IMR-90 (cell line): ENCODE data around the gene CYP39A1. TPM values are rescaled to one million over a fixed set of nuclear protein-coding genes. Genes with fewer than 3 reads are reported as not detected.

ENCODE experiments used
- ATAC-seq: fragments of 200-7000 bp; cut with Tn5 transposase; 2 replicates; pipeline ENCODE4 v1.9.1; 2020; ENCODE audit warnings: low read depth, mild to moderate bottlenecking, moderate library complexity
- BruUV-seq: library from RNA; stranded (reverse); fragments of 400-500 nt; replicated peaks from 2 replicates; lab custom pipeline; 2021; lab: Mats Ljungman, UMichigan
- CTCF ChIA-PET: fragments of 300-600 bp; formaldehyde crosslinking; extraction: SDS; loops from one replicate; lab custom pipeline; 2021; ENCODE audit warnings: antibody characterized with exemption; lab: Yijun Ruan, JAX
- POLR2A ChIA-PET: fragments of 300-600 bp; sonication (Branson Sonifier 250); formaldehyde crosslinking; loops from one replicate; lab custom pipeline; 2022; ENCODE audit warnings: antibody characterized with exemption; ENCODE audit not compliant: unreplicated experiment; lab: Charles Lee
- DNase-seq: peaks from one replicate; pipeline ENCODE4 v3.0.0; 2013
- H2AFZ ChIP-seq: replicated peaks from 2 replicates; pipeline ENCODE3; 2013; ENCODE audit warnings: low read length, mild to moderate bottlenecking; ENCODE audit not compliant: poor library complexity
- H2AK5ac ChIP-seq: 2 replicates; pipeline ENCODE4 v1.6.1; 2013; ENCODE audit warnings: low read depth, low read length, inconsistent platforms
- H2AK9ac ChIP-seq: replicated peaks from 2 replicates; pipeline ENCODE3; 2013; ENCODE audit warnings: mild to moderate bottlenecking, low read depth, low read length, moderate library complexity; ENCODE audit not compliant: poor library complexity
- H2BK120ac ChIP-seq: 2 replicates; pipeline ENCODE4 v1.6.1; 2013; ENCODE audit warnings: low read depth, low read length, inconsistent platforms
- H2BK15ac ChIP-seq: 3 replicates; pipeline ENCODE4 v1.6.1; 2013; ENCODE audit warnings: low read depth, low read length, inconsistent platforms
- H2BK20ac ChIP-seq: 2 replicates; pipeline ENCODE4 v1.6.1; 2013; ENCODE audit warnings: low read depth, mild to moderate bottlenecking, inconsistent platforms, low read length, moderate library complexity
- H2BK5ac ChIP-seq: 2 replicates; pipeline ENCODE4 v1.6.1; 2013; ENCODE audit warnings: mild to moderate bottlenecking, low read depth, low read length, inconsistent platforms; ENCODE audit not compliant: poor library complexity, severe bottlenecking
- H3K14ac ChIP-seq: replicated peaks from 2 replicates; pipeline ENCODE4 v1.6.1; 2013; ENCODE audit warnings: low read depth, low read length, inconsistent platforms
- H3K18ac ChIP-seq: 2 replicates; pipeline ENCODE4 v1.6.1; 2013; ENCODE audit warnings: low read depth, low read length, control low read depth
- H3K23ac ChIP-seq: 2 replicates; pipeline ENCODE4 v1.6.1; 2013; ENCODE audit warnings: low read depth, low read length, inconsistent platforms
- H3K27ac ChIP-seq: 2 replicates; pipeline ENCODE4 v1.5.1; 2013; ENCODE audit warnings: mild to moderate bottlenecking, control low read depth, low read length; ENCODE audit not compliant: insufficient read depth
- H3K27me3 ChIP-seq: 2 replicates; pipeline ENCODE4 v1.6.1; 2013; ENCODE audit warnings: low read length; ENCODE audit not compliant: control insufficient read depth, insufficient read depth
- H3K36me3 ChIP-seq: 2 replicates; pipeline ENCODE4 v1.6.1; 2013; ENCODE audit warnings: low read length, mixed read lengths; ENCODE audit not compliant: control insufficient read depth, insufficient read depth
- H3K4ac ChIP-seq: 2 replicates; pipeline ENCODE4 v1.6.1; 2013; ENCODE audit warnings: low read depth, low read length, inconsistent platforms
- H3K4me1 ChIP-seq: 2 replicates; pipeline ENCODE4 v1.6.1; 2013; ENCODE audit warnings: low read length, mixed read lengths; ENCODE audit not compliant: control insufficient read depth, insufficient read depth
- H3K4me2 ChIP-seq: 2 replicates; pipeline ENCODE4 v1.6.1; 2013; ENCODE audit warnings: low read depth, mild to moderate bottlenecking, control low read depth, low read length, moderate library complexity
- H3K4me3 ChIP-seq: 2 replicates; pipeline ENCODE4 v1.5.1; 2013; ENCODE audit warnings: low read depth, mild to moderate bottlenecking, control low read depth, low read length, moderate library complexity; ENCODE audit not compliant: insufficient read depth
- H3K56ac ChIP-seq: 2 replicates; pipeline ENCODE4 v1.6.1; 2013; ENCODE audit warnings: low read length, inconsistent platforms; ENCODE audit not compliant: insufficient read depth; ENCODE audit errors: extremely low read depth
- H3K79me1 ChIP-seq, 2 experiments: 2 replicates each; pipeline ENCODE4 v1.6.1; 2013; ENCODE audit warnings: low read length in 2 of 2, inconsistent platforms in 1 of 2, low read depth in 1 of 2
- H3K9ac ChIP-seq: 2 replicates; pipeline ENCODE4 v1.6.1; 2013; ENCODE audit warnings: low read depth, low read length, control low read depth
- H3K9me1 ChIP-seq: 2 replicates; pipeline ENCODE4 v1.6.1; 2013; ENCODE audit warnings: low read length, inconsistent platforms; ENCODE audit not compliant: insufficient read depth
- H3K9me3 ChIP-seq: 2 replicates; pipeline ENCODE4 v1.6.1; 2013; ENCODE audit warnings: low read length; ENCODE audit not compliant: control insufficient read depth, insufficient read depth
- H4K20me1 ChIP-seq: 2 replicates; pipeline ENCODE4 v1.6.1; 2013; ENCODE audit warnings: low read length, inconsistent platforms; ENCODE audit not compliant: insufficient read depth
- H4K5ac ChIP-seq: 2 replicates; pipeline ENCODE4 v1.6.1; 2013; ENCODE audit warnings: mild to moderate bottlenecking, low read depth, low read length, control low read depth
- H4K8ac ChIP-seq, 2 experiments: 2 replicates each; pipeline ENCODE4 v1.6.1; 2013; ENCODE audit warnings: low read depth in 2 of 2, low read length in 2 of 2, control low read depth in 1 of 2, inconsistent platforms in 1 of 2
- H4K91ac ChIP-seq: 2 replicates; pipeline ENCODE4 v1.6.1; 2013; ENCODE audit warnings: low read depth, low read length, inconsistent platforms; ENCODE audit not compliant: insufficient read depth
- BHLHE40 ChIP-seq: fragments of 150-350 bp; IDR thresholded peaks from 2 replicates; pipeline ENCODE4 v1.6.1; 2016; ENCODE audit warnings: mild to moderate bottlenecking, low read depth, low read length
- CHD1 ChIP-seq: IDR thresholded peaks from 2 replicates; pipeline ENCODE4 v1.6.1; 2012; ENCODE audit warnings: low read depth, low read length, improper control_type of control experiment
- ELK1 ChIP-seq: fragments of 150-350 bp; IDR thresholded peaks from 2 replicates; pipeline ENCODE4 v1.6.1; 2016; ENCODE audit warnings: low read depth, mild to moderate bottlenecking, low read length, moderate library complexity, borderline replicate concordance
- FOS ChIP-seq: fragments of 150-350 bp; IDR thresholded peaks from 2 replicates; pipeline ENCODE4 v1.6.1; 2016; ENCODE audit warnings: low read depth, low read length
- MAZ ChIP-seq: IDR thresholded peaks from 2 replicates; pipeline ENCODE4 v1.6.1; 2012; ENCODE audit warnings: low read depth, mild to moderate bottlenecking, low read length, improper control_type of control experiment, moderate library complexity, borderline replicate concordance
- POLR2A ChIP-seq: IDR thresholded peaks from 2 replicates; pipeline ENCODE4 v1.6.1; 2012; ENCODE audit warnings: mild to moderate bottlenecking, low read depth, low read length
- RFX5 ChIP-seq: IDR thresholded peaks from 2 replicates; pipeline ENCODE4 v1.8.0; 2012; ENCODE audit warnings: low read depth, mild to moderate bottlenecking, low read length, moderate library complexity
- SMC3 ChIP-seq: fragments of 150-350 bp; IDR thresholded peaks from 2 replicates; pipeline ENCODE4 v1.6.1; 2016; ENCODE audit warnings: low read depth, mild to moderate bottlenecking, antibody characterized with exemption, low read length, moderate library complexity
- dilution Hi-C: fragments of 300-500 bp; cut with HindIII; formaldehyde crosslinking; loops from one replicate; pipeline ENCODE4 v1.14.3; 2018; ENCODE audit warnings: low sequenced_read_pairs; ENCODE audit not compliant: unreplicated experiment
- in situ Hi-C: fragments of 300-500 bp; cut with MboI; formaldehyde crosslinking; loops from 3 replicates; pipeline ENCODE4 v1.14.3; 2019; ENCODE audit warnings: low sequenced_read_pairs, inconsistent platforms, mixed read lengths
- intact Hi-C: fragments of 100-400 bp; cut with micrococcal nuclease; formaldehyde crosslinking; loops from 2 replicates; pipeline ENCODE4 v1.10.0; 2022
- polyA plus RNA-seq, 3 experiments: library from polyadenylated mRNA; depleted of rRNA; stranded (reverse); fragments of >200 nt; gene quantifications; 2 replicates each; pipeline ENCODE4 v1.2.3, GENCODE V29; 2012; ENCODE audit warnings: low replicate concordance in 1 of 3
- total RNA-seq: library from RNA; depleted of rRNA; stranded (reverse); fragments of >200 nt; gene quantifications from 2 replicates; pipeline ENCODE4 v1.2.3, GENCODE V29; 2012
- TF ChIP-seq, protein P1 (sequence below): conservative IDR thresholded peaks from 2 replicates; pipeline ENCODE4 v1.5.1; 2012; ENCODE audit warnings: mild to moderate bottlenecking, low read depth, low read length, improper control_type of control experiment
- TF ChIP-seq, protein P2 (sequence below): fragments of 150-350 bp; IDR thresholded peaks from 2 replicates; pipeline ENCODE4 v1.6.1; 2017; ENCODE audit warnings: mild to moderate bottlenecking, antibody characterized with exemption, low read length, low read depth

CYP39A1 gene
- total and polyA plus RNA-seq, 2 of the 4 experiments (the other 2 are of a cell fraction) = 0.03 TPM; not detected in 1

DNA sequence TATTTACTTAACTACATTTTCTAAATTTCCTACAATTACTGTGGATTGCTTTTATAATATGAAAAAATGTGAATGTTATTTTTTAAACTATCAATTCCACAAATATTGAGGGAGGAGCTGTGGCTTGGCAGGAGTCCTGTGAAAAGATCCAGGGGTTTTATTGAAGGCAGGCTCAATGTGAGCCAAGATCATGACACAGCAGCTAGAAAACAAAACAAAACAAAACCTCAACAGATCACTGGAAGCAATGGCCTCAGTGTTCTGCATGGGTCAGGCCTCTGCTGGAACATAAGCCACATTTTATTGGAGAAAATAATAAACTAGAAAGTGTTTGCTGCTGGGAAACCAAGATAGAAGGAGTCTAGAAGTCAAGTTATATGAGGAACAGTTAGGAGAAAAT lies 142.0 kb downstream of the CYP39A1 start:
- no peaks in the 10 kb centered on the region for H4K20me1 ChIP-seq
- intact Hi-C loops (no loop called here), dilution Hi-C loops (no loop called here), in situ Hi-C loops (no loop called here)
- BruUV-seq = no TSS peak
- TF ChIP-seq, protein P1, sequence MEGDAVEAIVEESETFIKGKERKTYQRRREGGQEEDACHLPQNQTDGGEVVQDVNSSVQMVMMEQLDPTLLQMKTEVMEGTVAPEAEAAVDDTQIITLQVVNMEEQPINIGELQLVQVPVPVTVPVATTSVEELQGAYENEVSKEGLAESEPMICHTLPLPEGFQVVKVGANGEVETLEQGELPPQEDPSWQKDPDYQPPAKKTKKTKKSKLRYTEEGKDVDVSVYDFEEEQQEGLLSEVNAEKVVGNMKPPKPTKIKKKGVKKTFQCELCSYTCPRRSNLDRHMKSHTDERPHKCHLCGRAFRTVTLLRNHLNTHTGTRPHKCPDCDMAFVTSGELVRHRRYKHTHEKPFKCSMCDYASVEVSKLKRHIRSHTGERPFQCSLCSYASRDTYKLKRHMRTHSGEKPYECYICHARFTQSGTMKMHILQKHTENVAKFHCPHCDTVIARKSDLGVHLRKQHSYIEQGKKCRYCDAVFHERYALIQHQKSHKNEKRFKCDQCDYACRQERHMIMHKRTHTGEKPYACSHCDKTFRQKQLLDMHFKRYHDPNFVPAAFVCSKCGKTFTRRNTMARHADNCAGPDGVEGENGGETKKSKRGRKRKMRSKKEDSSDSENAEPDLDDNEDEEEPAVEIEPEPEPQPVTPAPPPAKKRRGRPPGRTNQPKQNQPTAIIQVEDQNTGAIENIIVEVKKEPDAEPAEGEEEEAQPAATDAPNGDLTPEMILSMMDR = no peak
- TF ChIP-seq POLR2A (no peak), ELK1 (no peak), CHD1 (no peak), BHLHE40 (no peak), MAZ (no peak), RFX5 (no peak), SMC3 (no peak), FOS (no peak)
- TF ChIP-seq, protein P2, sequence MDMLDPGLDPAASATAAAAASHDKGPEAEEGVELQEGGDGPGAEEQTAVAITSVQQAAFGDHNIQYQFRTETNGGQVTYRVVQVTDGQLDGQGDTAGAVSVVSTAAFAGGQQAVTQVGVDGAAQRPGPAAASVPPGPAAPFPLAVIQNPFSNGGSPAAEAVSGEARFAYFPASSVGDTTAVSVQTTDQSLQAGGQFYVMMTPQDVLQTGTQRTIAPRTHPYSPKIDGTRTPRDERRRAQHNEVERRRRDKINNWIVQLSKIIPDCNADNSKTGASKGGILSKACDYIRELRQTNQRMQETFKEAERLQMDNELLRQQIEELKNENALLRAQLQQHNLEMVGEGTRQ = no peak
- no peak overlapping the region for H4K5ac ChIP-seq
- H3K27ac ChIP-seq = no peak overlapping the region
- no peaks in the 10 kb centered on the region for H3K9me1 ChIP-seq
- H3K27me3 ChIP-seq = no peaks in the 10 kb centered on the region
- ChIA-PET POLR2A (no interaction called here), CTCF (interaction anchor here (1.2 kb wide), 1 partner anchor 25 kb away, joined by 3 read pairs; no protein-coding TSS in a partner anchor)
- no peaks in the 10 kb centered on the region for H3K36me3 ChIP-seq
- H3K56ac ChIP-seq = no peak overlapping the region
- no peak overlapping the region for H3K4me2 ChIP-seq
- H3K4me3 ChIP-seq = no peak overlapping the region
- H3K23ac ChIP-seq = no peak overlapping the region
- H3K4ac ChIP-seq = no peak overlapping the region
- DNase-seq = no peak
- no peaks in the 10 kb centered on the region for H3K4me1 ChIP-seq
- H3K14ac ChIP-seq = no peak overlapping the region
- H3K79me1 ChIP-seq = no peaks in the 10 kb centered on the region
- no peak overlapping the region for H3K9ac ChIP-seq
- H3K9me3 ChIP-seq = no peaks in the 10 kb centered on the region
- H2AFZ ChIP-seq = no peak overlapping the region
- H2AK5ac ChIP-seq = no peak overlapping the region
- H4K8ac ChIP-seq = no peak overlapping the region
- H2AK9ac ChIP-seq = no peak overlapping the region
- no peak overlapping the region for H4K91ac ChIP-seq
- no peak overlapping the region for H2BK5ac ChIP-seq
- no peak overlapping the region for H2BK20ac ChIP-seq
- H2BK120ac ChIP-seq = no peak overlapping the region
- no peak overlapping the region for H3K18ac ChIP-seq
- ATAC-seq = no peak
- H2BK15ac ChIP-seq = no peak overlapping the region
